Kidney epithelial cell (primary cell): Measurements from ENCODE around the gene LIMS1. TPM values are rescaled to one million over a fixed set of nuclear protein-coding genes. Genes with fewer than 3 reads are reported as not detected.
A peak's percentile ranks its signal among the peaks of the same experiment; 100 is the strongest.

Experiments
- DNase-seq: peaks from one replicate; pipeline ENCODE4 v3.0.0-alpha.2; 2010; ENCODE audit warnings: low read depth
- H3K27me3 ChIP-seq: 2 replicates; pipeline ENCODE4 v1.6.0; 2011; ENCODE audit warnings: low read length; ENCODE audit not compliant: control insufficient read depth, insufficient read depth
- H3K36me3 ChIP-seq: 2 replicates; pipeline ENCODE4 v1.5.1; 2011; ENCODE audit warnings: low read length; ENCODE audit not compliant: control insufficient read depth, insufficient read depth
- H3K4me3 ChIP-seq: 2 replicates; pipeline ENCODE4 v1.5.1; 2011; ENCODE audit warnings: low read depth, mild to moderate bottlenecking, control low read depth, low read length
- total RNA-seq: library from RNA; depleted of rRNA; stranded (reverse); fragments of >200 nt; gene quantifications from 2 replicates; pipeline ENCODE4 v1.2.3, GENCODE V29; 2015
- TF ChIP-seq, protein P1 (sequence below): IDR thresholded peaks from 2 replicates; pipeline ENCODE4 v1.5.1; 2011; ENCODE audit warnings: mild to moderate bottlenecking, moderate library complexity, low read length, control low read depth, inconsistent platforms; ENCODE audit not compliant: insufficient read depth, poor library complexity, severe bottlenecking

The LIMS1 gene
- total RNA-seq, 1 donor from 2014 or later, result 202 TPM

DNA sequence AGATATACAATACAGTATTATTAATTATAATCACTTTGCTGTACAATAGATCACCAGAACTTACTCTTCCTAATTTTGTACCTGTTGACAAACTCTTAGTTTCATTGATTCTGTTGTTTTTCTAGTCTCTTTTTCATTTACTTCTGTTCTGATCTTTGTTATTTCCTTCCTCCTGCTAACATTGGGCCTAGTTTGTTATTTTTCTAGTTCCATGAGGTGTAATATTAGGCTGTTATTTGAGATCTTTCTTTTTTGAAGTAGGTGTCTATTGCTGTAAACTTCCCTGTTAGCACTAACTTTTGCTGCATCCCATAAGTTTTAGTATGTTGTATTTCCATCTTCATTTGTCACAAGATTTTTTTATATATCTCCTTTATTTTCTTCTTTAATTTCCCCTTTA, 55.1 kb downstream of the LIMS1 start:
- Histone ChIP-seq H3K27me3 (no peaks in the 10 kb centered on the region), H3K4me3 (no peak overlapping the region), H3K36me3 (no peaks in the 10 kb centered on the region)
- TF ChIP-seq, protein P1, sequence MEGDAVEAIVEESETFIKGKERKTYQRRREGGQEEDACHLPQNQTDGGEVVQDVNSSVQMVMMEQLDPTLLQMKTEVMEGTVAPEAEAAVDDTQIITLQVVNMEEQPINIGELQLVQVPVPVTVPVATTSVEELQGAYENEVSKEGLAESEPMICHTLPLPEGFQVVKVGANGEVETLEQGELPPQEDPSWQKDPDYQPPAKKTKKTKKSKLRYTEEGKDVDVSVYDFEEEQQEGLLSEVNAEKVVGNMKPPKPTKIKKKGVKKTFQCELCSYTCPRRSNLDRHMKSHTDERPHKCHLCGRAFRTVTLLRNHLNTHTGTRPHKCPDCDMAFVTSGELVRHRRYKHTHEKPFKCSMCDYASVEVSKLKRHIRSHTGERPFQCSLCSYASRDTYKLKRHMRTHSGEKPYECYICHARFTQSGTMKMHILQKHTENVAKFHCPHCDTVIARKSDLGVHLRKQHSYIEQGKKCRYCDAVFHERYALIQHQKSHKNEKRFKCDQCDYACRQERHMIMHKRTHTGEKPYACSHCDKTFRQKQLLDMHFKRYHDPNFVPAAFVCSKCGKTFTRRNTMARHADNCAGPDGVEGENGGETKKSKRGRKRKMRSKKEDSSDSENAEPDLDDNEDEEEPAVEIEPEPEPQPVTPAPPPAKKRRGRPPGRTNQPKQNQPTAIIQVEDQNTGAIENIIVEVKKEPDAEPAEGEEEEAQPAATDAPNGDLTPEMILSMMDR, result no peak
- DNase-seq, result no peak

DNA sequence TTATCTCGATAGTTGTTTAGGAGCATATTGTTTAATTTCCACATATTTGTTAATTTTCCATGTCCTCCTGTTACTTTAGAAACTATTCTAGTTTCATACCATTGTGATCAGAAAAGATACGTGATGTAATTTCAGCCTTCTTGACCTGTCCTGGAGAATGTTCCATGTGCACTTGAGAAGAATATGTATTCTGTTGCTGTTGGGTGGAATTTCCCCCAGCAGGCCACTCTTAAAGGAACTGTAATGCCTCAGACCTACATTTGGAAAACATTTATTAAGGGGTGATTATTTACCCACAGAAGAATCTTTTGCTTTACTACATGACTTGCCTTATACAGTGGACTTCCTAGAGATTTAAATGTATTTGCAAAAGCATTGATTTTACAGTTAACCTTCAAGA, 55.5 kb downstream of the LIMS1 start:
- no peaks in the 10 kb centered on the region for H3K36me3 ChIP-seq
- no peak for DNase-seq
- H3K27me3 ChIP-seq, result no peaks in the 10 kb centered on the region
- TF ChIP-seq, protein P1, result no peak
- no peak overlapping the region for H3K4me3 ChIP-seq

DNA sequence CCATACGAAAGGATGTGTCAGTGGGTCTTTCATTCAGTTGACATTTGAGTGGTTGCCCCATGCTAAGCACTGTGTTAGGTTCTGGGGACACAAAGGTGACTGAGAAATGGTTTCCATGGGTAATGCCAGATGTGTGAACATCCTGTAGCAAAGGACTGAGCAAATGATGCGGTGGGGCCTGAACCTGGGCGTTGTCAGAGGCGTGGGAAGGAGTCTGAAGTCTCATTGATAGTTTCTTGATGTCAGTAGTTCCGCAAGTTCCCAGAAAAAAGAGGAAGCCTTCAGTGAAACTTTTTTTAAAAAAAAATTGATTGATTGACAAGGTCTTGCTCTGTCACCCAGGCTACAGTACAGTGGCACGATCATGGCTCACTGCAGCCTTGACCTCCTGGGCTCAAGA, 56.9 kb downstream of the LIMS1 start:
- no peak for DNase-seq
- H3K36me3 ChIP-seq, result no peaks in the 10 kb centered on the region
- no peaks in the 10 kb centered on the region for H3K27me3 ChIP-seq
- TF ChIP-seq, protein P1, result no peak
- H3K4me3 ChIP-seq, result no peak overlapping the region

DNA sequence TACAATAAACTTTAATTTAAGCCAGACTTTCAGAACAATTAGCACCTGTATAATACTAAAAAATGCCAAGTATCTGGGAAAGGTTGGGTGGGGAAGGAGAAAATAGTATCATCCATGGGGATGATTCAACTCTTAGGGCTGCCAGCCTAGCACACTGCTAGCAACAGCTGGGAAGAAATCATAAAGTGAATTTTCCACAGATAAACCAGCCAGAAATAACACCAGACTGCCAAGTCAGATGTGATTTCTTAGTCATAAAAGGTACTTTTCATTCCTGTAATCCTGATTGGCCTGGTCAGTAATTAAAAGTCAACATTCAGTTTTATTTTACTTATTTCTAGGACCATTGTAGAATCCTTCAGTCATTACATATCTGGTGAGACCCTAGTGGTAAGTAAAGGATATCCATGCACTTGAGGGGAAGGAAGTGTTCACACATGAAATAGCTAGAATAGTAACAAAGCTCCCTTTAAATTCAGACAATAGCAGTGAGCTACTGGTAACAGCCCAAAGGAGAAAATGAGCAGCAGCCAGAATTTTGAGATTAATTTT, 59.4 kb downstream of the LIMS1 start:
- no peaks in the 10 kb centered on the region for H3K36me3 ChIP-seq
- H3K4me3 ChIP-seq, result no peak overlapping the region
- TF ChIP-seq, protein P1, result no peak
- peak; percentile 79 for DNase-seq
- no peaks in the 10 kb centered on the region for H3K27me3 ChIP-seq

DNA sequence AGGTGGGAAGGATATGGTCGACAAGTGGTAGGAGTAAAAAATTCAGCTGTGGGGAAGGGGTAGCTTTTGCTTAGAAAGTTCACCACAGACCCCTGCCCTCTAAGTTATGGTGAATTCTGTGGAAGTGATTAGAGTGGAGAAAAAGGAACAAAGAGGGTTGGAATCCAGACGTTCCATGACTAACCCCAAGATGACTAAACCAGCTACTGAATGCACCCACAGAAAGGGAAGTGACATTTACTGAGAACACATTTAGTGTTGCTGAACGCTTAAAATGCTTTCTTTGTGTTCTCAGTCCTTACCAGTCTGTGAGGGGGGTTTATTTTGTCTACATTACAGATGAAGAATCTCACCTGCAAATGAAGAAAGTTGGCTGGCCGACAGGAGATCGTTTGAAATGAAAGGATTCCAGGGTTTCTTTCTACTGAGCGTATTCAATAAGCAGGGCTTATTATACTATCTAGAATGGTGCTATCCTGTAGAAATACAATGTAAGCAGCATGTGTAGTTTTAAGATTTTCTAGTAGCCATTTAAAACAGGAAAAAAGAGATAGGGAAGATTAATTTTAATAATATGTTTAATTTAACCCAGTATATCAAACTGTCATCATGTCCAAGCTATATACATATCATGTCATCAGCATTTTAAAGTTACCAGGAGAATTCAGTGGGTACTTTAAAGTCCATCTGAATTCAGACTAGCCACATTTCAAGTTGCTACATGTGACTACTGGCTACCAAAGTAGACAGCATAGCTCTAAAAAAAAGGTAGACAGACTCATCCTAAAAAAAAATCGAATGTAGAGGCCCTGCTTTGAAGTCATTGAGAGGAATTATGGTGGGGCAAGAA, 60.1 kb downstream of the LIMS1 start:
- Histone ChIP-seq H3K36me3 (no peaks in the 10 kb centered on the region), H3K4me3 (no peak overlapping the region), H3K27me3 (no peaks in the 10 kb centered on the region)
- TF ChIP-seq, protein P1, result no peak
- peak; percentile 94 for DNase-seq
